Immature natural killer cell (primary cell): ENCODE data around the gene DCAF6. TPM values are rescaled to one million over a fixed set of nuclear protein-coding genes. Genes with fewer than 3 reads are reported as not detected.

ENCODE experiments used
- DNase-seq, 3 donors: peaks; one replicate each; pipeline ENCODE4 v3.0.0; 2022; ENCODE audit warnings: mixed read lengths in 1 of 3
- H3K27ac Mint-ChIP-seq, 6 donors: one replicate each; pipeline ENCODE4 v1.8.0; 2020; ENCODE audit warnings: mixed read lengths in 6 of 6, mild to moderate bottlenecking in 5 of 6, inconsistent platforms in 4 of 6, moderate library complexity in 3 of 6
- H3K27me3 Mint-ChIP-seq, 3 donors: one replicate each; pipeline ENCODE4 v1.8.0; 2020 to 2021; ENCODE audit warnings: low read depth in 3 of 3, mild to moderate bottlenecking in 3 of 3, mixed read lengths in 3 of 3, moderate library complexity in 3 of 3, inconsistent platforms in 1 of 3
- H3K36me3 Mint-ChIP-seq, 3 donors: one replicate each; pipeline ENCODE4 v1.8.0; 2020; ENCODE audit warnings: mixed read lengths in 3 of 3, inconsistent platforms in 2 of 3, mild to moderate bottlenecking in 2 of 3
- H3K4me1 Mint-ChIP-seq, 2 donors: one replicate each; pipeline ENCODE4 v1.8.0; 2020; ENCODE audit warnings: inconsistent platforms in 2 of 2, mild to moderate bottlenecking in 2 of 2, mixed read lengths in 2 of 2, moderate library complexity in 1 of 2
- H3K4me3 Mint-ChIP-seq, 5 donors: one replicate each; pipeline ENCODE4 v1.8.0; 2020; ENCODE audit warnings: mild to moderate bottlenecking in 5 of 5, mixed read lengths in 5 of 5, inconsistent platforms in 3 of 5, moderate library complexity in 3 of 5
- H3K9me3 Mint-ChIP-seq, 6 donors: one replicate each; pipeline ENCODE4 v1.8.0; 2020; ENCODE audit warnings: mild to moderate bottlenecking in 6 of 6, mixed read lengths in 6 of 6, inconsistent platforms in 4 of 6, moderate library complexity in 3 of 6
- polyA plus RNA-seq, 3 donors: library from polyadenylated mRNA; unstranded; fragments of 300-500 nt; fragmentation: Illumina TruSeq; gene quantifications; one replicate each; pipeline ENCODE4 v1.2.3, GENCODE V29; 2021

Gene DCAF6
- polyA plus RNA-seq, 3 donors from 2014 or later: 9.6 to 13.6 (median 10.3) TPM

DNA sequence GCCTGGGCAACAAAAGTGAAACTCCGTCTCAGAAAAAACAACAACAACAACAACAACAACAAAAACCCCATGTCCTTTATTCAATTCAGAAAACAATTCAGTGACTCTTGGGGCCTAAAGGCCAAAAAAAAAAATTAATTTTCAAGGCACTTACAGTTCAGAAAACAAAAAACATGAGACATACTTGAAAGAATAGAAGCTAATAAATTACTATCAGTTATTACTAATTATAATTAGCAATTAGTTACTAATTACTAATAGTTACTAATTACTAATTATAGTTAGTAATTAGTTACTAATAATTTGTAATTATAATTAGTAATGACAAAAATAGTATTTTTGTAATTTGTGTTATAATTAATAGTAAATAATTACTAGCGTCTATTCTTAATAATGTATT, 57.2 kb downstream of the DCAF6 start:
- H3K9me3 Mint-ChIP-seq: no peaks in the 10 kb centered on the region
- H3K4me3 Mint-ChIP-seq: no peak overlapping the region
- peaks cover 13 to 19% (median 15%) of the 10 kb centered on the region in 3 donors for H3K36me3 Mint-ChIP-seq
- DNase-seq: no peak
- no peak overlapping the region for H3K27ac Mint-ChIP-seq
- peaks cover 0 to 2% of the 10 kb centered on the region in 2 donors for H3K4me1 Mint-ChIP-seq
- peaks cover 0 to 2% (median 0%) of the 10 kb centered on the region in 3 donors for H3K27me3 Mint-ChIP-seq

DNA sequence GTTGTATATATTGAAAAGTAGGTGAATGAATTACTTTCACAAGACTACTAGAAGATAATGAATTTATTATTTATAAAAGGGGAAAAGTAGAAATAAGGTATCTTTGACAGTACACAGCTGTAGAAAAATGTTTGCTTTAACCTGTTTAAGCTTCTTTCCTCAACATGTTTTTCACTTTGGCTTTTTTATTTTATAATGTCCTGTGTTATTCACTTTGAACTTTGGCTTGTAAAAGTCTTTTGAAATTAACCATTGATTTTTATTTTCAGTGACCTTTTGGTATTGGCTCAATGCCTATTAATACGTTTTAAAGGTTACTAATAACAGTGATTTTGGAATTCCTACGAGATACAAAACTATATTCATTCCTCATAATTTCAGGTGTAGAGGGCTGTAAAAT, 58.1 kb downstream of the DCAF6 start:
- no peak overlapping the region for H3K27ac Mint-ChIP-seq
- no peak for DNase-seq
- H3K27me3 Mint-ChIP-seq: peaks cover 0 to 2% (median 0%) of the 10 kb centered on the region in 3 donors
- peaks cover 0 to 6% of the 10 kb centered on the region in 2 donors for H3K4me1 Mint-ChIP-seq
- H3K9me3 Mint-ChIP-seq: no peaks in the 10 kb centered on the region
- peaks cover 15 to 19% (median 15%) of the 10 kb centered on the region in 3 donors for H3K36me3 Mint-ChIP-seq
- H3K4me3 Mint-ChIP-seq: no peak overlapping the region

DNA sequence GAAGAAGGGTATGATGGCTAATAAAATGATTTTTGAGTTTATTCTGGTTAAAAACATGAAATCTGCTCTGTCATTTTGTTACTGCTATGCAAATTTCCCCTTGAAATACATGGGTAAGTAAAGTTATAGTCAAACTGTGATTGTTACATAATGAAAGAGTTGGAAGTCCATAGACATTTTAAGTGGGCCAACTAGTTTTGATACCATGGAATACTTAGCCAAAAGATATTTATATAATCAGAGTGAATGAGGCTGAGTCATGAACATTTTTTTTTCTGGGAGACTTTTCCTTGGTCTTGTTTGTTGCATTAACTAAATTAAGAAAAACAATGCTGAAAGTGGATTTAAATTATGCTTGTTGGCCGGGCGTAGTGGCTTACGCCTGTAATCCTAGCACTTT, 58.6 kb downstream of the DCAF6 start:
- peaks cover 15 to 19% (median 18%) of the 10 kb centered on the region in 3 donors for H3K36me3 Mint-ChIP-seq
- peaks cover 0 to 2% (median 0%) of the 10 kb centered on the region in 3 donors for H3K27me3 Mint-ChIP-seq
- no peak for DNase-seq
- peaks cover 0 to 6% of the 10 kb centered on the region in 2 donors for H3K4me1 Mint-ChIP-seq
- no peak overlapping the region for H3K27ac Mint-ChIP-seq
- no peaks in the 10 kb centered on the region for H3K9me3 Mint-ChIP-seq
- no peak overlapping the region for H3K4me3 Mint-ChIP-seq

DNA sequence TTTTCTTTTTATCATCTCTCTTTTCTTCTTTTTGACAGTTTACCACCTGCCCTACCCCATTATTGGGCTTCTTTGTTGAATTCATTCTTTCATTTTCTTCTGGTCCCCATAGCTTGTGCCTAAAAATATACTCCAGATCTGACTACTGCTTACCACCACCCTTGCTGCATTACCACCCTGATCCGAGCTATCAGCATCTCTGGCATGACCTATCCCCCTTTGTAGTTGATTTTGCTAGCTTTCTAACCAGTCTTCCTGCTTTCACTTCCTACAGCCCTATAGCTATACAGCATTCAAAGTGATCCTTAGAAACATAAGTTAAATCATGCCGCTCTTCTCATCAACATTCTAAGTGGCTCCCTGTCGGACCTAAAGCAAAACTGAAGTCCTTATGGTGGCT, 59.8 kb downstream of the DCAF6 start:
- Mint-ChIP-seq H3K36me3 (peaks cover 17 to 19% (median 18%) of the 10 kb centered on the region in 3 donors), H3K27me3 (peaks cover 0 to 2% (median 0%) of the 10 kb centered on the region in 3 donors), H3K27ac (no peak overlapping the region), H3K4me1 (peaks cover 0 to 6% of the 10 kb centered on the region in 2 donors), H3K9me3 (no peaks in the 10 kb centered on the region), H3K4me3 (no peak overlapping the region)
- DNase-seq: no peak

DNA sequence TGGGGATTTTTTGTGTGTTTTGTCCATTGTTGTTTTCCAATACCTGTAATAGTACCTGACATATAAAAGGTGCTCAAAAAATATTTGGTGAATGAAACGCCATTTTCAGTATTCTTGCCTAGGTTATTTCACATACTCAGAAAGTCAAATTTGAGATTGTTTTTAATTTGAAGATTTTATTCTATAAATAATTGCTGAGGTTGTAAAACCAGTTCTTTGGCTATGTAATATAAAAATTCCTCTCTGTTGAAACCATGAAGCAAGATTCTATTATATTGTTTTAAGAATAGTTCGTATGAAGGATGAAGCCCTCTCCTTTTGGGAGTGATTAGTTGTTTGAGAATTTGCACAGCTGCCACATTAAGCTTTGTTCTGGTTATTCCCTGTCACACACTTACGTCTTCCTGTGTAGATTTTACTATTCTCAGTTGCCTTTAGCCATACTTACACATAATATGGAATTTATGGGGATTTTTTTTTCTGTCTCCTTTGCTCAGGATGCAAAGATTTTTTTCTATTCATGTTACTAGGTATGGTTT, 60.6 kb downstream of the DCAF6 start:
- DNase-seq: no peak
- Mint-ChIP-seq H3K4me3 (no peak overlapping the region), H3K36me3 (peaks cover 17% of the 10 kb centered on the region in 3 donors), H3K27me3 (peaks cover 0 to 2% (median 0%) of the 10 kb centered on the region in 3 donors), H3K4me1 (peaks cover 0 to 6% of the 10 kb centered on the region in 2 donors), H3K27ac (no peak overlapping the region), H3K9me3 (no peaks in the 10 kb centered on the region)

DNA sequence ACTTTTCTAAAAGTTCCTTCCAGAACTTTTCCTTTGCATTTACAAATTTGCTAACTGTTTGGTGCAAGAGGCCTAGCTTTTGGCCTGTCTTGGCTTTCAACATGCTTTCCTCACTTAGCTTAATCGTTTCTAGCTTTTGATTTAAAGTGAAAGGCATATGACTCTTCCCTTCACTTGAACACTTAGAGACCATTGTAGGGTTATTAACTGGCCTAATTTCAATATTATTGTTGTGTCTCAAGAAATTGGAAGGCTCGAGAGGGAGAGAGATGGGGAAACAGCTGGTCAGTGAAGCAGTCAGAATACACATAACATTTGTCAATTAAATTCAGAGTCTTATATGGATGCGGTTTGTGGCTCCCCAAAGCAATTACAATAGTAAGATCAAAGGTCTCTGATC, 63.4 kb downstream of the DCAF6 start:
- no peaks in the 10 kb centered on the region for H3K9me3 Mint-ChIP-seq
- peaks cover 0 to 2% (median 0%) of the 10 kb centered on the region in 3 donors for H3K27me3 Mint-ChIP-seq
- no peak overlapping the region for H3K4me3 Mint-ChIP-seq
- no peak for DNase-seq
- H3K4me1 Mint-ChIP-seq: peaks cover 0 to 6% of the 10 kb centered on the region in 2 donors
- peaks cover 17 to 22% (median 19%) of the 10 kb centered on the region in 3 donors for H3K36me3 Mint-ChIP-seq
- H3K27ac Mint-ChIP-seq: peak overlapping the region in 1 of 6 donors; percentile 8

DNA sequence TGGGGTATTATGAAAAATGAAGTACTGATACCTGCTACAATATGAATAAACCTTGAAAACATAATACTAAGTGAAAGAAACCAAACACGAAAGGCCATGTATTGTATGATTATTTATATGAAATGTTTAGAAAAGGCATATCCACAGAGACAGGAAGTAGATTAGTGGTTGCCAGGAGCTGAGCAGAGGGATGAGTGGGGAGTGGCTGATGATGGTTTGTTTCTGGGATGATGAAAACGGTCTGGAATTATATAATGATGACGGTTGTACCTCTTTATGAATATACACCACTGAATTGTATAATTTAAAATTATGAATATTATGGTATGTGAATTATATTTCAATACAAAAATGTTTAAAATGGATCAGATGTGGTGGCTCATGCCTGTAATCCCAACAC, 64.2 kb downstream of the DCAF6 start:
- Mint-ChIP-seq H3K27ac (no peak overlapping the region), H3K27me3 (peaks cover 0 to 2% (median 0%) of the 10 kb centered on the region in 3 donors), H3K9me3 (no peaks in the 10 kb centered on the region), H3K4me1 (peaks cover 0 to 6% of the 10 kb centered on the region in 2 donors), H3K4me3 (no peak overlapping the region), H3K36me3 (peaks cover 14 to 20% (median 16%) of the 10 kb centered on the region in 3 donors)
- DNase-seq: no peak

DNA sequence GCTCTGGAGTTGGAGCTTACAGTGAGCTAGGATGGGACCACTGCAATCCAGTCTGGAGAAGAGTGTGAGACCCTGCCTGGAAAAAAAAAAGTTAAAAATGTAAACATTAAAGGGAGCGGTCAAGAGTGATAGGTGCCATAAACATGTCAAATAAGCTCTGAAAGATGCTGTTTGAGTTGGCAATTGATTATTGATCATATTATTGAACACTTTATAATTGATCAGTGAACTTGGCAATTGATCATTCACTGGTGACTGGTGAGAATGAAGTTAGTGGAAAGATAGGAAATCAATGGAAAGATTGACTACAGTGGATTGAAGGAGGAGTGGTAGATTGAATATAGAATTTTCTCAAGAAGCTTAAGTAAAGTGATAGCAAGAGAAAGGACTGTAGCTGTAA, 64.7 kb downstream of the DCAF6 start:
- Mint-ChIP-seq H3K27me3 (peaks cover 0 to under 1% (median 0%) of the 10 kb centered on the region in 3 donors), H3K9me3 (no peaks in the 10 kb centered on the region), H3K4me3 (no peak overlapping the region), H3K36me3 (peaks cover 14 to 17% (median 15%) of the 10 kb centered on the region in 3 donors), H3K27ac (no peak overlapping the region), H3K4me1 (peaks cover 0 to 6% of the 10 kb centered on the region in 2 donors)
- DNase-seq: no peak

DNA sequence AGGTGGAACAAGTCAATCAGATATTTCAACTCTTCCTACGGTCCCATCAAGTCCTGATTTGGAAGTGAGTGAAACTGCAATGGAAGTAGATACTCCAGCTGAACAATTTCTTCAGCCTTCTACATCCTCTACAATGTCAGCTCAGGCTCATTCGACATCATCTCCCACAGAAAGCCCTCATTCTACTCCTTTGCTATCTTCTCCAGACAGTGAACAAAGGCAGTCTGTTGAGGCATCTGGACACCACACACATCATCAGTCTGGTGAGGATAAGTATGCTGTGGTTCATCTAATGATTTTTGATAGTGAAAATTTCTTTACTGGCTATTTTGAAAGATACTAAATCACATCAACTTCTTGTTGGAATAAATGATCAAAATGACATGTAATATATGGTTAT, 68.0 kb downstream of the DCAF6 start:
- Mint-ChIP-seq H3K27ac (no peak overlapping the region), H3K4me3 (no peak overlapping the region), H3K27me3 (peaks cover 0 to 2% (median 0%) of the 10 kb centered on the region in 3 donors), H3K36me3 (peaks cover 19 to 33% (median 30%) of the 10 kb centered on the region in 3 donors), H3K4me1 (no peaks in the 10 kb centered on the region), H3K9me3 (no peaks in the 10 kb centered on the region)
- no peak for DNase-seq

DNA sequence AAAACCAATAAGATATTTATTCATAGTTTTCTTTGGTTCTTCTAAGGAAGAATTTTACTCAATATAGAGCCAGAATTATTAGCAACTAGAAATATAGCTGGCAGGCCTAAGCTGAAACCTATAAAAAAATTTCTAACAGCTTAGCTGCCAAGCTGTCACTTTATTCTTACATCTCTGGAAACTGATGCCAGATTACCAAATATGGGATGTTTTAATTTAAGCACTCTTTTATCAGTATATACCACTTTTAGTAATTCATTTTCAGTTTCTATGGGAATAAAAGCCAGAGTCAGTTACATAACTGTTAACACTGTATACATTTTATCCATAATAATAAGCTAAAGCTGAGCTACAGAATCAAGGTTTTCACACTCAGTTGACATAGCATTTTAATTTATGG, 69.0 kb downstream of the DCAF6 start:
- Mint-ChIP-seq H3K27ac (no peak overlapping the region), H3K9me3 (no peaks in the 10 kb centered on the region), H3K4me3 (no peak overlapping the region), H3K4me1 (no peaks in the 10 kb centered on the region), H3K36me3 (peaks cover 20 to 31% (median 31%) of the 10 kb centered on the region in 3 donors), H3K27me3 (peaks cover 0 to 2% (median 0%) of the 10 kb centered on the region in 3 donors)
- no peak for DNase-seq

DNA sequence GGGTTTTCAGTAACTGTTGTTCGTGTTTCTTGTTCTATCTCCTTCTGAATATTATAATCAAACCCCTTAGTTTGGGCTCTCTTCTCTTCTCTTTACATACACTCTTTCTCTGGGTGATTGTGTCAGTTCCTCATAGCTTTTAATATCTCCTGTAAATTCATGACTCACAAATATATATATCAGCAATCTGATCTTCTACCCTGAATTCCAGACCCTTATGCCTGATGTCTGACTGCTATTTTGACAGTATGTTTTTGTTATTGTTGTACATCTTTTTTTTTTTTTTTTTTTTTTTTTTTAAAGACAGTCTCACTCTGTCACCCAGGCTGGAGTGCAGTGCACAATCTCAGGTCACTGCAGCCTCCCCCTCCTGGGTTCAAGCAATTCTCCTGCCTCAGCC, 71.2 kb downstream of the DCAF6 start:
- Mint-ChIP-seq H3K4me1 (peaks cover 0 to 2% of the 10 kb centered on the region in 2 donors), H3K36me3 (peaks cover 21 to 32% (median 24%) of the 10 kb centered on the region in 3 donors), H3K27ac (no peak overlapping the region), H3K27me3 (peaks cover 0 to 2% (median 0%) of the 10 kb centered on the region in 3 donors), H3K4me3 (no peak overlapping the region), H3K9me3 (no peaks in the 10 kb centered on the region)
- DNase-seq: no peak

DNA sequence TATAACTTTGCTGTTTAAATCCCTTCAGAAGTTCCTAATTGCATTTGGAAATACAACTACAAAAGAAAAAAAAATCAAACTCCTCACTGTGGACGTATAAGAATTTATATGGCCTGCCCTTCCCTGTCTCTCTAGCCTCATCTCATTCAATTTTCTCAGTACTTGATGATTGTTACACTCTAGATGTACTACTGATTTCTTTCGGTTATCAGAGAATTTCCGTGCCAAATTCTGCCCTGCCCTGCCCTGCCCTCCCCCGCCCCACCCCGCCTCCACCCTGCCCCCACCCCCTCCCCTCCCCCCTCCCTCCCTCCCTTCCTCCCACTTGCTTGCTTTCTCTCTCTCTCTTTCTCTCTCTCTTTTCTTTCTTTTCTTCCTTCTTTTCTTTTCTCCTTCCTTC, 72.1 kb downstream of the DCAF6 start:
- Mint-ChIP-seq H3K4me1 (peaks cover 0 to 2% of the 10 kb centered on the region in 2 donors), H3K9me3 (no peaks in the 10 kb centered on the region), H3K27ac (peak overlapping the region in 3 of 6 donors; percentile 6 to 30 (median 24)), H3K36me3 (peaks cover 23 to 41% (median 28%) of the 10 kb centered on the region in 3 donors), H3K27me3 (peaks cover 0 to 2% (median 0%) of the 10 kb centered on the region in 3 donors), H3K4me3 (no peak overlapping the region)
- no peak for DNase-seq

DNA sequence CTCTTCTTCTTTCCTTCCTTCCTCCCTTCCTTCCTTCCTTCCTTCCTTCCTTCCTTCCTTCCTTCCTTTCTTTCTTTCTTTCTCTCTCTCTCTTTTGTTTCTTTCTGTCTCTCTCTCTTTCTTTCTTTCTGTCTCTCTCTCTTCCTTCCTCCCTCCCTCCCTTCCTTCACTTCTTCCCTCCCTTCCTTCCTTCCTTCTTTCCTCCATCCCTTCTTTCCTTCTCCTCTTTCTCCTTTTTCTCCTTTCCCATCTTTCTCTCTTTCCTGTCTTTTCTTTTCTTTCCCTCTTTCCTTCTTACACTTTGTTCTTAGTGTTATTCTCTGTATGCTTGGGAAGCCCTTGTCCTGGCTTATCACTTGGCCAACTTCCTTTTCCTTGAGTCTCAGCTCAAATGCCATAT, 72.8 kb downstream of the DCAF6 start:
- Mint-ChIP-seq H3K36me3 (peaks cover 27 to 44% (median 31%) of the 10 kb centered on the region in 3 donors), H3K4me3 (no peak overlapping the region), H3K27ac (peak overlapping the region in 2 of 6 donors; percentile 25 to 82), H3K27me3 (peaks cover 0 to 2% (median 0%) of the 10 kb centered on the region in 3 donors), H3K4me1 (peaks cover 0 to 2% of the 10 kb centered on the region in 2 donors), H3K9me3 (no peaks in the 10 kb centered on the region)
- no peak for DNase-seq

DNA sequence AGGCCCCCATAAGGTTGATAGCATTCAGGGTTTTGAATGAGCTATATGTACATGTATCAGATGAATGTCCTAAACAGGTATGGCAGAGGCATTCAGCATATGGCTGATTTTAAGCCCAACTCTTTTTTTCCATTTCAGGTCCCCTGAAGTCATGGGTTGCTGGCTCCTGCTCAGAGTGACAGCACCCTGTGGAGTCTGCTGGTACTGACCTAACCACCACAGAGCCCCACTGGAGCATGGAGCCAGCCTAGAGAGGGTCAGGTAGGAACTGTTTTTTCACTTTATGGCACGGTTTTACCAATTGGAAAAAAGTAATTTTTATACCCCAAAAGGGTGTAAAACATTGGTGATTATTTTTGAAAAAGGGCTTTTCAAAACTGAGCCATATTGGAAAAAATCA, 82.9 kb downstream of the DCAF6 start:
- Mint-ChIP-seq H3K4me1 (no peaks in the 10 kb centered on the region), H3K36me3 (peaks cover 11 to 33% (median 14%) of the 10 kb centered on the region in 3 donors), H3K4me3 (no peak overlapping the region), H3K27me3 (no peaks in the 10 kb centered on the region), H3K27ac (no peak overlapping the region), H3K9me3 (no peaks in the 10 kb centered on the region)
- DNase-seq: no peak

DNA sequence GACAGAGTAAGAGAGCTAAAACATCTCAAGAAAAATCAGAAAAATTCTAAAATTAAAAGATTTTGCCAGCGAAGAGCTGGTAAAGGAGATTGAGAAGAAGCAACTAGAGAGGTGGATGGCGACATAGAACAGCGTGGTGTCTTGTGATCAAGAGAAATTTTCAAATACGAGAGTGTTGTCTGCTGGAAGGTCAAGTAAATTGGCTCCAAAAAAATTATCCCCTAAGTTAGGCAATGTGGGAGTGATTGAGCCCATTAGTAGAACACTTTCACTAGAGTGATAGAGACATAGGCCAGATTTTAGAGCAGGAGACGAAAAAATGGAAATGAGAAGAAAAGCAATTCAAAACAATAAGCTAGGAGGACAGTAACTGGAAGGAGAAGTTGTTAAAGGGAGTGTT, 94.7 kb downstream of the DCAF6 start:
- Mint-ChIP-seq H3K27me3 (no peaks in the 10 kb centered on the region), H3K36me3 (peaks cover 0 to 4% (median 3%) of the 10 kb centered on the region in 3 donors), H3K4me1 (no peaks in the 10 kb centered on the region), H3K9me3 (no peaks in the 10 kb centered on the region), H3K27ac (no peak overlapping the region), H3K4me3 (no peak overlapping the region)
- no peak for DNase-seq
